Neuron (in vitro differentiated cells): ENCODE measurements around the gene RBM28.

ENCODE experiments used
- H2AFZ ChIP-seq: one replicate; pipeline ENCODE4 v1.6.1; 2013; ENCODE audit warnings: low read depth, mild to moderate bottlenecking, inconsistent platforms, low read length, moderate library complexity
- H3K27me3 ChIP-seq: one replicate; pipeline ENCODE4 v1.6.1; 2013; ENCODE audit warnings: low read length; ENCODE audit not compliant: insufficient read depth
- H3K36me3 ChIP-seq: one replicate; pipeline ENCODE4 v1.6.1; 2013; ENCODE audit warnings: low read length; ENCODE audit not compliant: insufficient read depth
- H3K4me1 ChIP-seq: one replicate; pipeline ENCODE4 v1.6.1; 2013; ENCODE audit warnings: low read length; ENCODE audit not compliant: insufficient read depth
- H3K4me3 ChIP-seq: 2 replicates; pipeline ENCODE4 v1.5.1; 2013; ENCODE audit warnings: mild to moderate bottlenecking, low read length, moderate library complexity
- H3K9me3 ChIP-seq: one replicate; pipeline ENCODE4 v1.6.1; 2013; ENCODE audit warnings: low read length

The RBM28 gene

GRCh38 chr7:128351296-128352152 is 7.8 kb upstream of the RBM28 start:
- no peaks in the 10 kb centered on the region for H3K9me3 ChIP-seq
- H2AFZ ChIP-seq = no peak overlapping the region
- H3K4me1 ChIP-seq = peaks cover 6% of the 10 kb centered on the region
- peaks cover 29% of the 10 kb centered on the region for H3K27me3 ChIP-seq
- no peak overlapping the region for H3K4me3 ChIP-seq
- no peaks in the 10 kb centered on the region for H3K36me3 ChIP-seq

DNA sequence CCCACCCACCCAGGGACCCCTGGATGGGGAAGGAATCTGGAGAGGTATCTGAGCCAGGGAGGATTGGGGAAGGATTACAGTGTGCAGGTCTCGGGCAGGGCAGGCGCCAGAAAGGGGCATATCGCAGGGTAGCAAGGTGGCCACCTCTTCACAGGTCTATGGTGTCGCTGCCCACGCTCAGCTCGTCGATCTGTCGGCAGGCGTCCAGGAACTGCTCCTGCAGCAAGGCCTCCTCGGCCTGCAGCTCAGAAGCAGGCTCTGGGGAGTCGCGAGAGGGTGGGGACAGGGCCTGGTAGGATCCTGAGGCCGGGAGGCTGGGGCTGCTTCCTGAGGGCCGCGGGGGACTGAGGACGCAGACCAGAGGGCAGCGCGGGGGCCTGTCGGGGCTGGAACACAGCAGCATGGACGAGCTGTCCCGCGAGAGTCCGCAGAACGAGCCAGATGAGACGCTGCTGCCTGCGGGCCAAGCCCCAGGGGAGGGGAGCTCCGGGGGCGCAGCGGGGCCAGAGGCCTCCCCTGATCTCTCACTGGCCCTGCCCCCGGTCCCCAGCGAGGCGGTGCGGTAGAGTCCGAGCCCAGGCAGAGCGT is 7.1 kb upstream of the RBM28 start:
- H3K4me3 ChIP-seq = no peak overlapping the region
- no peaks in the 10 kb centered on the region for H3K36me3 ChIP-seq
- peaks cover 2% of the 10 kb centered on the region for H3K4me1 ChIP-seq
- no peak overlapping the region for H2AFZ ChIP-seq
- H3K9me3 ChIP-seq = no peaks in the 10 kb centered on the region
- H3K27me3 ChIP-seq = peaks cover 29% of the 10 kb centered on the region

DNA sequence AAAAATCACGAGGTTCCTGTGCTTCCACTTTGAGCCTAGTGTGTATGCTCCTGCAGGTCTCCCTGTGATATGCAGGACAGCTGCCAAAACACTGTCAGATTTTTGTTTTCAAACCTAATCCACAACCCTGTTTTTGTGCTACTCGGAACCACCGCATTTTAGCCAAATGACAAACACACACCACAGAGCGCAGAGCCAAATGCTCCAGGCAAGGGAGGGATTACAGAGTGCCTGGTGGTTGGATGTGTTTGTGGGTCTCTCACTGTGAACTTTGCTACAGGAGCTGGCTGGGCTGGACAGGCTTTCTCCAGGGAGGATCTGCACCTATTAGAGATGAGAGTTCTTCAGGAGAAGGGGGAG is 5.7 kb upstream of the RBM28 start:
- no peak overlapping the region for H3K4me3 ChIP-seq
- no peaks in the 10 kb centered on the region for H3K9me3 ChIP-seq
- H3K27me3 ChIP-seq = peaks cover 25% of the 10 kb centered on the region
- H3K36me3 ChIP-seq = no peaks in the 10 kb centered on the region
- no peak overlapping the region for H2AFZ ChIP-seq
- peaks cover 2% of the 10 kb centered on the region for H3K4me1 ChIP-seq

DNA sequence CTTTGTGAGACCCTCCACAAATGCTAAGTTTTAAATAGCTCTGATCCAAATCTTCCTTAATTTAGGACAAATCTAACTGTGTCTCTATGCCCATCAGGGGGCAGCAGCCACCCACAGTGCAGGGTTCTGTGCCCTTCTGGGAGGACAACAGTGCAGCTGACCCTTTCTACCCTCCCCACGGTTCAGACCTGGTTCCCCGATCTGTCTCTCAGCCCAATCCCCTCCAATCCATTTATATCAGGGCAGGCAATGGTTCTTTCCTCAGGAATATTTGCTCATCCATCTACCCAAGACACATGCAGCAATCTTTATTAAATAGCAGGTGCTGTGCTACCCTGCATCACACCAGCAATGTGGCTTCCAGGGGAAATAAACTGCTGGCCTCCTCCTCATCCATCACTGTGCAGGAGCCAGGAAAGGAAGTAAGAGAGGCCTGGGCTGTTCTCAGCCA is 4.0 kb upstream of the RBM28 start:
- Histone ChIP-seq H3K4me1 (peaks cover 4% of the 10 kb centered on the region), H3K27me3 (peaks cover 13% of the 10 kb centered on the region)

DNA sequence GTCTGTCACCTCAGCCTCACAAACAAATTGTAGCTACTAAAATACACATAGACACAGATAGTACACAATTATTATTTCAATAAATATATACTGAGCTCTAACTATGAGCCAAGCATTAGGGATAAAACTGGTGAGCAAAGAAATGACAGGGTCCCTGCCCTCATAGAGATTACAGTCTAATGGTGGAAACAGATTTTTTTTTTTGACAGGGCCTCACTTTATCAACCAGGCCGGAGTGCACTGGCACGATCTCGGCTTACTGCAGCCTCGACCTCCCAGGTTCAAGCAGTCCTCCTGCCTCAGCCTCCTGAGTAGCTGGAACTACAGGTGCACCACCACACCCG is 695 bp upstream of the RBM28 start:
- Histone ChIP-seq H3K36me3 (peaks cover 3% of the 10 kb centered on the region), H3K27me3 (no peaks in the 10 kb centered on the region), H3K9me3 (no peaks in the 10 kb centered on the region), H3K4me1 (peaks cover 13% of the 10 kb centered on the region), H3K4me3 (peak overlapping the region; percentile 95), H2AFZ (peak overlapping the region; percentile 52)

More for the DNA sequence above, 4.0 kb upstream of the RBM28 start:
- Histone ChIP-seq H3K9me3 (no peaks in the 10 kb centered on the region), H3K4me3 (no peak overlapping the region), H2AFZ (no peak overlapping the region), H3K36me3 (no peaks in the 10 kb centered on the region)

DNA sequence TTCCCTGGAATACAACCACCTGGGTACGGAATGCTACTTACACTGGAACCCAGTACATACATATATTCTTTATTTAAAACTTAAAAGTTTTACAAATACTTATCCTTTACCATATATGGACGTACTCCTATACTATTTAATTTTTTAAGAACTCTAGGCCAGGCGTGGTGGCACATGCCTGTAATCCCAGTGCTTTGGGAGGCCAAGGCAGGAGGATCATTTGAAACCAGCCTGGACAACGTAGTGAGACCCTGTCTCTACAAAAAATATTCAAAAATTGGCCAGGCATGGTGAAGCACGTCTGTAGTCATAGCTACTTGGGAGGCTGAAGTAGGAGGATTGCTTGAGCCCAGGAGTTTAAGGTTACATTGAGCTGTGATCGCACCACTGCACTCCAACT is 2.0 kb downstream of the RBM28 start:
- Histone ChIP-seq H3K4me3 (peak overlapping the region; percentile 95), H3K36me3 (peaks cover 27% of the 10 kb centered on the region), H3K27me3 (no peaks in the 10 kb centered on the region), H3K4me1 (peaks cover 13% of the 10 kb centered on the region), H3K9me3 (no peaks in the 10 kb centered on the region), H2AFZ (no peak overlapping the region)

DNA sequence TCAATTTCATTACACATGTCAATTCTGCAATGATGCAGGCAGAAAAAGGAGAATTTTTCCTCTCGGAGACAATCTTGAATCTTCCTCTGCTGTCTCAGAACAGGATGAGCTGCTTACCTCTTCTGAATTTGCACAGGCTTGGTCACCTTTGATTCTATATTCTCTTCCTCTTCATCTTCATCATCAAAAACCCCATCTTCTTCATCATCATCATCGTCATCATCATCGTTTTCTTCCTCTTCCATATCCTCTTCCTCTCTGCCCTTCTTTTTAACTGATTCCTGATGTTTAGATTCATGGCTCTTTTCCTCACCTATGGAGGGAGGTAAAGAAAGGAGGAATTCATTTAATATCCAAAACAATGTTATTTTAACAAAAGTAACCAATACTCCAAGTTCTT is 8.0 kb downstream of the RBM28 start:
- Histone ChIP-seq H3K27me3 (no peaks in the 10 kb centered on the region), H3K4me3 (no peak overlapping the region), H3K9me3 (no peaks in the 10 kb centered on the region), H3K4me1 (no peaks in the 10 kb centered on the region), H3K36me3 (peaks cover 74% of the 10 kb centered on the region), H2AFZ (no peak overlapping the region)

DNA sequence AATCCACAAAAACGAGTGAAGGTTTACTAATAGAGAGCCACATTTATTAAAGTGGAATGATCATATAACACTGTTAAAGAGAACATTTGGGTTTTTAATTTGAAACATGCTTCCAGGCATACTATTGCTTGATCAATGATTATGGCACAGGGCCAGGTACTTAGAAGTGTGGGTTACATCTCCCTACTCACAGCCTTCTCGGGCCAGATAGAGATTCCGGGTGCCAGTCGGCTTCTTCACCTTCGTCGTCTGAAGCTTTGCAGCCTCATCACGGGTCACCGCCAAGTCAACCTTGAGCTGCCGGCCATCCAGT is 19.4 kb downstream of the RBM28 start:
- Histone ChIP-seq H3K4me1 (no peaks in the 10 kb centered on the region), H3K36me3 (peaks cover 81% of the 10 kb centered on the region), H3K27me3 (no peaks in the 10 kb centered on the region), H3K9me3 (no peaks in the 10 kb centered on the region), H2AFZ (no peak overlapping the region), H3K4me3 (no peak overlapping the region)

DNA sequence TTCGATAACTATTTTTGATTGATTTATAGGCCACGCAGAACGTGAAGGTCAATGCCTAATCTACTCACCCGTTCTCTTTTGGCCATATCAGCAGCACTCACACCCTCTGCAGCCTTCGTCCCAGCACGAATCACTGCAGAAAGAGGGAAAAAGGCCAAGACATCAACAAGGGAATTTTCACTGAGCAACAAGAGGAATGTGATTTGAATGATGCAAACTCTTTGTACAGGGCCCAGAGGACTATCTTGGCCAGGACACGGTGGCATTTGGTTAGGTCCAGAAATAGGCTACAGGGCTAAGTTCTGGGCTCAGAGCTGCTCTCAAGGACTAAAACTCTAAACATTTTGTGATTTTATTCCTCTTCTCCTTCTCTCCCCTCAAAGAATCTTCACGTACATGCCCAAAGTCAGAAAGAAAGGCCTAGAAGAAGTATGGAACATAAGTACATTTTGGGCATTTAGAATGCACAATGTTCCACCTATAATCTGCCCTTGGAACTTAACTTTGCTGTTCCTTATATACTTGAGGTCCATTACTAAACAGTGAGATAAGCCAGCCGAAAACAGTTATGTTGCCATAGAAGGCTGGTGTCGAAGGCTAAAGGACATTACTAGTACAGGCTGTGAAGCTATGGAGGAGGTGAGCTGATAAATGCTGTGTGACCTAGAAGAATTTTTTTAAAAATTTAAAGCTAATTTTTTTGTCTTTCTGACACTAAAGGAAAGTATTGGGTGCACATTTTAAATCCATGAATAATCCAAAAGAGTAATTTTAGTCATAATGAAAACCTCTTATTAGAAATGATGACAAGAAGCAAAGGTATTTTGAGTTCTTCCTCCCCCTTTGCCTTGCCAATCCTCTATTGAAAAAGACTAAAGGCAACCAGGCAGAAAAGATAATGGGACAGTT is 20.0 kb downstream of the RBM28 start:
- H3K4me1 ChIP-seq = no peaks in the 10 kb centered on the region
- no peak overlapping the region for H2AFZ ChIP-seq
- H3K4me3 ChIP-seq = no peak overlapping the region
- H3K36me3 ChIP-seq = peaks cover 85% of the 10 kb centered on the region
- H3K27me3 ChIP-seq = no peaks in the 10 kb centered on the region
- H3K9me3 ChIP-seq = no peaks in the 10 kb centered on the region

DNA sequence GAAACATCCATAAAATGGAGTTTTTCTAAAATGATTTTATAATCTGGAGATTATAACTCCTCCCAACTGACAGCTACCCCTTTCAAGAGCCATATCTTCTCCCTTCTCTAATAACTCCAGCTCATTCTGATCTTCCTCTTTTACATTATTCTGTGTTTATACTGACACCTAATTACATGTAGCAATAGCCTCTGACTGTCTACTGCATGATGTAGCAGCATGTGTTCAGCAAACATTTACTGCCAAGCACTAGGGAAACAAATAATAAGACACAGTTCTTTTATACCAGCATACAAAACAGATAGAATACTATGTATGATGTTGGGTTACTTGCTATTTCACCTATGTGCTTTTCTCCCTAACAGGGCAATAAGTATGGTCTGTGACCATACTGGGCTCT is 20.7 kb downstream of the RBM28 start:
- H3K36me3 ChIP-seq = peaks cover 85% of the 10 kb centered on the region
- no peaks in the 10 kb centered on the region for H3K4me1 ChIP-seq
- no peak overlapping the region for H3K4me3 ChIP-seq
- H3K27me3 ChIP-seq = no peaks in the 10 kb centered on the region
- H3K9me3 ChIP-seq = no peaks in the 10 kb centered on the region
- H2AFZ ChIP-seq = no peak overlapping the region

- H3K4me1 ChIP-seq = no peaks in the 10 kb centered on the region
- no peak overlapping the region for H3K4me3 ChIP-seq
- no peaks in the 10 kb centered on the region for H3K27me3 ChIP-seq
- H2AFZ ChIP-seq = no peak overlapping the region
- peaks cover 88% of the 10 kb centered on the region for H3K36me3 ChIP-seq
- H3K9me3 ChIP-seq = no peaks in the 10 kb centered on the region
Measured at GRCh38 chr7:128322040-128322643, 21.6 kb downstream of the RBM28 start.

GRCh38 chr7:128321044-128321422 is 22.7 kb downstream of the RBM28 start:
- no peak overlapping the region for H2AFZ ChIP-seq
- H3K36me3 ChIP-seq = peaks cover 87% of the 10 kb centered on the region
- no peaks in the 10 kb centered on the region for H3K9me3 ChIP-seq
- H3K27me3 ChIP-seq = no peaks in the 10 kb centered on the region
- no peaks in the 10 kb centered on the region for H3K4me1 ChIP-seq
- H3K4me3 ChIP-seq = no peak overlapping the region

GRCh38 chr7:128318691-128319090 is 25.0 kb downstream of the RBM28 start:
- Histone ChIP-seq H3K4me3 (no peak overlapping the region), H3K9me3 (no peaks in the 10 kb centered on the region), H2AFZ (no peak overlapping the region), H3K27me3 (no peaks in the 10 kb centered on the region), H3K4me1 (peaks cover 10% of the 10 kb centered on the region), H3K36me3 (peaks cover 82% of the 10 kb centered on the region)
